NT2/D1 (cell line): ENCODE data around the gene POU6F1.

Experiments used
- YY1 ChIP-seq: IDR thresholded peaks from 2 replicates; pipeline ENCODE4 v1.6.1; 2011; ENCODE audit not compliant: insufficient read length, insufficient read depth
- ZNF274 ChIP-seq: IDR thresholded peaks from 2 replicates; pipeline ENCODE4 v1.6.1; 2011; ENCODE audit warnings: mild to moderate bottlenecking, low read depth, low read length

GRCh38 chr12:51244269-51244668 is 26.4 kb upstream of the POU6F1 start:
- TF ChIP-seq ZNF274 (no peak), YY1 (no peak)
